Measurements from ENCODE around the gene ANKZF1.

ANKZF1 gene

GRCh38 chr2:219266886-219267285 is 37.3 kb downstream of the ANKZF1 start:
- Histone ChIP-seq H3K4me2 (ENCODE audit: insufficient read depth, low read length) (no peak overlapping the region), H4K20me1 (ENCODE audit: insufficient read depth, low read length) (no peaks in the 10 kb centered on the region), H3K27ac (ENCODE audit: low read length) (no peak overlapping the region), H3K9me3 (ENCODE audit: insufficient read depth, low read length, severe bottlenecking) (no peaks in the 10 kb centered on the region), H3K79me2 (ENCODE audit: insufficient read depth, low read length) (no peaks in the 10 kb centered on the region), H3K27me3 (ENCODE audit: insufficient read depth, low read length, poor library complexity) (peaks cover 11% of the 10 kb centered on the region), H3K4me1 (ENCODE audit: insufficient read depth, low read length) (no peaks in the 10 kb centered on the region), H3K9ac (ENCODE audit: low read depth, low read length) (no peak overlapping the region), H3K36me3 (ENCODE audit: insufficient read depth, low read length) (no peaks in the 10 kb centered on the region), H3K4me3 (ENCODE audit: low read depth in 1 of 2, low read length in 2 of 2) (no peak overlapping the region), H2AFZ (ENCODE audit: low read depth, low read length) (no peak overlapping the region)
- no peak for TF ChIP-seq CTCF (IDR thresholded peaks at IDR 0.05; ENCODE audit: borderline replicate concordance, extremely low read depth, low read length, poor library complexity, severe bottlenecking)
- TF ChIP-seq EZH2 (IDR thresholded peaks at IDR 0.05; ENCODE audit: borderline replicate concordance, low read depth, low read length, severe bottlenecking): no peak
- ATAC-seq (ENCODE audit: insufficient read depth, low read depth) (no peak), DNase-seq (no peak)

GRCh38 chr2:219268294-219268693 is 38.7 kb downstream of the ANKZF1 start:
- TF ChIP-seq CTCF (IDR thresholded peaks at IDR 0.05; ENCODE audit: borderline replicate concordance, extremely low read depth, low read length, poor library complexity, severe bottlenecking) (no peak), EZH2 (IDR thresholded peaks at IDR 0.05; ENCODE audit: borderline replicate concordance, low read depth, low read length, severe bottlenecking) (no peak)
- H3K9ac ChIP-seq (ENCODE audit: low read depth, low read length): no peak overlapping the region

GRCh38 chr2:219269362-219270054 is 39.9 kb downstream of the ANKZF1 start:
- Histone ChIP-seq H2AFZ (ENCODE audit: low read depth, low read length) (no peak overlapping the region), H3K4me3 (ENCODE audit: low read depth in 1 of 2, low read length in 2 of 2) (no peak overlapping the region), H3K9ac (ENCODE audit: low read depth, low read length) (no peak overlapping the region), H3K36me3 (ENCODE audit: insufficient read depth, low read length) (no peaks in the 10 kb centered on the region), H3K9me3 (ENCODE audit: insufficient read depth, low read length, severe bottlenecking) (no peaks in the 10 kb centered on the region), H3K79me2 (ENCODE audit: insufficient read depth, low read length) (no peaks in the 10 kb centered on the region), H3K27ac (ENCODE audit: low read length) (no peak overlapping the region), H3K4me2 (ENCODE audit: insufficient read depth, low read length) (no peak overlapping the region), H4K20me1 (ENCODE audit: insufficient read depth, low read length) (no peaks in the 10 kb centered on the region), H3K4me1 (ENCODE audit: insufficient read depth, low read length) (no peaks in the 10 kb centered on the region), H3K27me3 (ENCODE audit: insufficient read depth, low read length, poor library complexity) (peaks cover 12% of the 10 kb centered on the region)
- TF ChIP-seq EZH2 (IDR thresholded peaks at IDR 0.05; ENCODE audit: borderline replicate concordance, low read depth, low read length, severe bottlenecking) (no peak), CTCF (IDR thresholded peaks at IDR 0.05; ENCODE audit: borderline replicate concordance, extremely low read depth, low read length, poor library complexity, severe bottlenecking) (no peak)
- ATAC-seq (ENCODE audit: insufficient read depth, low read depth) (no peak), DNase-seq (no peak)

More at GRCh38 chr2:219268294-219268693, 38.7 kb downstream of the ANKZF1 start:
- Histone ChIP-seq H3K79me2 (ENCODE audit: insufficient read depth, low read length) (no peaks in the 10 kb centered on the region), H3K4me3 (ENCODE audit: low read depth in 1 of 2, low read length in 2 of 2) (no peak overlapping the region), H3K27ac (ENCODE audit: low read length) (no peak overlapping the region), H2AFZ (ENCODE audit: low read depth, low read length) (no peak overlapping the region), H3K27me3 (ENCODE audit: insufficient read depth, low read length, poor library complexity) (peaks cover 12% of the 10 kb centered on the region), H3K9me3 (ENCODE audit: insufficient read depth, low read length, severe bottlenecking) (no peaks in the 10 kb centered on the region), H3K4me2 (ENCODE audit: insufficient read depth, low read length) (no peak overlapping the region), H3K36me3 (ENCODE audit: insufficient read depth, low read length) (no peaks in the 10 kb centered on the region), H3K4me1 (ENCODE audit: insufficient read depth, low read length) (no peaks in the 10 kb centered on the region), H4K20me1 (ENCODE audit: insufficient read depth, low read length) (no peaks in the 10 kb centered on the region)
- DNase-seq: no peak
- ATAC-seq (ENCODE audit: insufficient read depth, low read depth): no peak

Data from DND-41 (cell line).